Stimulated activated CD8-positive, alpha-beta memory T cell treated with anti-CD3 and anti-CD28 coated beads, Interleukin-2, amount 100 ng/mL, for 48 hours (primary cell): Measurements from ENCODE around the gene BDKRB1.
"Not testable (repeated sequence)": the region's sequence is repeated elsewhere in the genome, so short reads cannot be mapped to it uniquely, and the experiment has no call there.

Experiments
- DNase-seq, 2 donors: peaks; one replicate each; pipeline ENCODE4 v3.0.0-alpha.2; 2020; ENCODE audit warnings: low read depth in 2 of 2

Gene BDKRB1

GRCh38 chr14:96233661-96234060 is 22.3 kb upstream of the BDKRB1 start:
- DNase-seq, result no peak

DNA sequence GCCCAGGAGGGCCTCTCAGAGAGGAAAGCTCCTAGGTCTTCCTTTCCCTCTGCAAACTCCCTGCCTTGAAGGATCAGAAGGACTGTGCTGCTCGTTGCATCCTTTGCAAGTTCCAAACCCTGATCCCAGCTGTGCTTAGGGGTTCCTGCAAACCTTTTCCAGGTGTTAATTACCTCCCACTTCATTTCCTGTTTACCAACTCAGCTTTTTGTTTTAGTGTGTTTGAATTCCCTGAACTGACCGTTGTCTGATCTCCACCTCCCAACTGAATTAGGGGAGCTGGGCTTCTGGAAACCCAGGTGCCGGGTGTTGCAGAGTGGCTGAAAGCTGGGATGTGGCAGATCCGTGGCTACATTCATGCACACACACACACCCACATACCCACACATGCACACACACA is 20.6 kb upstream of the BDKRB1 start:
- DNase-seq, result no peak

- no peak for DNase-seq
Observed at GRCh38 chr14:96237641-96238040, 18.4 kb upstream of the BDKRB1 start.

- DNase-seq, result no peak
Observed at GRCh38 chr14:96238676-96239265, 17.2 kb upstream of the BDKRB1 start.

- DNase-seq, result no peak
Observed at GRCh38 chr14:96239711-96240141, 16.3 kb upstream of the BDKRB1 start.

DNA sequence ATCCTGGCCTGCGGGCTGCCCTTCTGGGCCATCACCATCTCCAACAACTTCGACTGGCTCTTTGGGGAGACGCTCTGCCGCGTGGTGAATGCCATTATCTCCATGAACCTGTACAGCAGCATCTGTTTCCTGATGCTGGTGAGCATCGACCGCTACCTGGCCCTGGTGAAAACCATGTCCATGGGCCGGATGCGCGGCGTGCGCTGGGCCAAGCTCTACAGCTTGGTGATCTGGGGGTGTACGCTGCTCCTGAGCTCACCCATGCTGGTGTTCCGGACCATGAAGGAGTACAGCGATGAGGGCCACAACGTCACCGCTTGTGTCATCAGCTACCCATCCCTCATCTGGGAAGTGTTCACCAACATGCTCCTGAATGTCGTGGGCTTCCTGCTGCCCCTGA is 15.4 kb upstream of the BDKRB1 start:
- DNase-seq, result no peak

DNA sequence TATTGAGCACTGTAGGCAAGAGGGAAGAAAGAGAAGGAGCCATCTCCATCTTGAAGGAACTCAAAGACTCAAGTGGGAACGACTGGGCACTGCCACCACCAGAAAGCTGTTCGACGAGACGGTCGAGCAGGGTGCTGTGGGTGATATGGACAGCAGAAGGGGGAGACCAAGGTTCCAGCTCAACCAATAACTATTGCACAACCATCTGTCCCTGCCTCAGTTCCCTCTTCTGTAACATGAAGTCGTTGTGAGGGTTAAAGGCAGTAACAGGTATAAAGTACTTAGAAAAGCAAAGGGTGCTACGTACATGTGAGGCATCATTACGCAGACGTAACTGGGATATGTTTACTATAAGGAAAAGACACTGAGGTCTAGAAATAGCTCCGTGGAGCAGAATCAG is 13.9 kb upstream of the BDKRB1 start:
- no peak for DNase-seq

- DNase-seq, result no peak
Observed at GRCh38 chr14:96243785-96244184, 12.2 kb upstream of the BDKRB1 start.

DNA sequence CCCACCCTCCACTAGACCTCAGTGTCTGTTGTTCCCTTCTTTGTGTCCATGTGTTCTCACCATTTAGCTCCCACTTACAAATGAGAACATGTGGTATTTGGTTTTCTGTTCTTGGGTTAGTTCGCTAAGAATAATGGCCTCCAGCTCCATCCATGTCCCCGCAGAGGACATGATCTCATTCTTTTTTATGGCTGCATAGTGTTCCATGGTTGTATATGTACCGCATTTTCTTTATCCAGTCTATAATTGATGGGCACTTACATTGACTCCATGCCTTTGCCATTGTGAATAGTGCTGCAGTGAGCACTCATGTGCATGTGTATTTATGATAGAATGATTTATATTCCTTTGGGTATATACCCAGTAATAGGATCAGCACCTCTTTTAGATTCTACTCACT is 10.9 kb upstream of the BDKRB1 start:
- not testable (repeated sequence) for DNase-seq

GRCh38 chr14:96245710-96246538 is 10.1 kb upstream of the BDKRB1 start:
- DNase-seq, result no peak

GRCh38 chr14:96246539-96246847 is 9.5 kb upstream of the BDKRB1 start:
- no peak for DNase-seq

GRCh38 chr14:96247031-96247430 is 9.0 kb upstream of the BDKRB1 start:
- DNase-seq, result no peak

- DNase-seq, result no peak
Observed at GRCh38 chr14:96249029-96249428, 7.0 kb upstream of the BDKRB1 start.

DNA sequence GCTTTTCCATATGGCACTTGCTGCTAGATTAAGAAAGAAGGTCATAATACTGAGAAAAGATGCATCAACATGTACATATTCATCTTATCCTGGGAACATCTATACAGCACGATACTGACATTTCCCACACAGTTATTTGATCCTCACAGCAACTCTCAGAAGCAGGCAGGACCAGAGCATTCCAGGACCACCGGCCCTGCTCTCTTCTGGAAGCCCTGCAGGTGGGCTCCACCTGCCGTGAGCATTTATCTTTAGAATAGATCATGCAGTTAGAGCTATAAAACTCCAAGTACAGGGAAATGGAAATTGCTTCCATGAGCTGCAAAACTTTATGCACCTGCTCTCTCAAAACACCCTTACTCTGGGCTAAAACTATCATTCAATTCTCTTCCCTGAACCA is 5.5 kb upstream of the BDKRB1 start:
- no peak for DNase-seq

GRCh38 chr14:96251656-96252155 is 4.3 kb upstream of the BDKRB1 start:
- no peak for DNase-seq

GRCh38 chr14:96252323-96252998 is 3.5 kb upstream of the BDKRB1 start:
- DNase-seq, result no peak

DNA sequence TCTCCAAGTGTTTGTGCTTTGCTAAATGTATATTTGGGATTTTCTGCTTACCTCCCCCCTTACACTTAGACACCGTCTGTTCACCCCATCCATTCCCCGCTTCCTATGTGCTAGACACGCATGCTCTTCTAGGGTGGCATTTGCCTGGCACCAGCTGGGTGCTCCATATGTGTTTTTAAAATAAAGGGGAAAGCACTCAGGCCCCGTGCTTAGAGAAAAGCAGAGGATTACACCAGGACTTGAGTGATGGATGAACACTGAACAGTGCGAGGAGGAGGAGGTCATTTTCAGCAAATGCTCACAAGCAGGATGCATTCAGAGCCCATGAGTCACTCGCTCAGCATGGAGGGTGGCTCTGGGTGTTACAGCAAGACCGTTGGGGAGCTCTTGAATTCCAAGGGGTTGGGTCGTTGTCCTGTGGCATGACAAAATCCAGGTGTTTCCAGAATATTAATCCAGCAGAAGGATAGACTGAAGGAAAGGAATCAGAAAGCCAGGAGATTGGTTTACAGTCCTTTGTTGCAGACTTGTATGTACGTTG is 2.9 kb upstream of the BDKRB1 start:
- DNase-seq, result no peak

DNA sequence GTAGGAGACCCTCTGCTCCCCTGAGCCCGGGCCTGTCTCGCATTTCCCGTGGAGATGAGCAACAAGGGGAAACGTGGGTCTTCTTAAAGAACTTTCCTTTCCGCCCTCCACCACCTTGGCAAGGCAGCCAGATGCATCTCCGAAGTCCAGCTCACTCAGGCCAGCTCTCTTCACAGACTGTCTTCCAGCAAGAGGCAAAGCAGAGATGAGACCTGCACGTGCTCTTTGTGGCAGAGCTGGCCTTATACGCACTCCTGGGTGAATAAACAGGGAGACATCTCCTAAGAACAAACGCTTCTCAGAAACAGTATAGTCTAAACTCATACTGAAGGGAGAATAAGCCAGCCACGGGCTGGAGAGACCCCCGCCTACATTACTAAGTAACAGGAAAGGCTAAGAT is 1.3 kb upstream of the BDKRB1 start:
- DNase-seq, result no peak

- DNase-seq, result no peak
Observed at GRCh38 chr14:96256407-96256806, 397 bp downstream of the BDKRB1 start.

DNA sequence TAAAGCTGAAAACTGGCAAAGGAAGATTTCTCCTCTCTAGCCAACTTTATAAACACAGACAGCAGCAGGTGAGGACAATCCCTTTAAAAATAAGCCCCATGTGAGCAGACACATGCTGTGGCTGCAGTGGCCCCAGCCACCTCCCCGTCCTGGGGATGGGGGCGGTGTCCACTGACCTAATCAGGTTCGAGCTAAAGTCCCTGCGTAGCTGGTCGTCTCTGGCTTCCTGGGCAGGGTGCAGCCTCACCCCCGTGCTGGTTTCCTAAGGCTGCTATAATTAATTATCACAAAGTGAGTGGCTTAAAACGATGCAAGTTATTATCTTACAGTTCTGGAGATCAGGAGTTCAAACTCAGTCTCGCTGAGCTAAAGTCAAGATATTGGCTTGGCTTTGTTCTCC is 1.0 kb downstream of the BDKRB1 start:
- DNase-seq, result no peak

GRCh38 chr14:96257900-96258299 is 1.9 kb downstream of the BDKRB1 start:
- no peak for DNase-seq

DNA sequence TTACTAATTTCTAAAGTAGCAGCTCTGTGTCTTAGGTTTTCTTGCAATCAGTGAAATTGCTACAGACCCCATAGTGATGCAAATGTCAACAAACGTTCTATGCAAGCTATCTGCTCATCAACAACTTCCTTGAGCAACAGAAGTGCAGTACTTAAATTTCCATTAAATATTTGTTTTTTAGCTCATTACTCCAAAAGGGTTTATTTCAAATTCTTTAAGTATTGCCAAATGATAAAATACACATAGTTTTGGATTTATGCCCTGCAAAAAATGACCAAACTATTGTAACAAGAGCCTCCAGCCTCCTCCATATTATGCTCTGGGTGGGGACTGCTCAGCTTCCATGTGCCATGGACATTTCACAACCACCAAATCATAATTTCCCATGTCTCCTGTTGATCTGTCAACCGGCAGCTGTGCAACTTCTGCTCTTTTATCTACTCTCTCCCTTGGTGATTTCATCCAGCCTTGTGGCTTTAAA is 4.4 kb downstream of the BDKRB1 start:
- DNase-seq, result no peak

- no peak for DNase-seq
Observed at GRCh38 chr14:96261053-96261452, 5.0 kb downstream of the BDKRB1 start.
